OCI-LY1 (cell line): ENCODE results near the gene SORD.

ENCODE experiments used
- H2AFZ ChIP-seq: fragments of 200-600 bp; sonication (generic), shearing (Covaris generic); 2 replicates; pipeline ENCODE4 v1.6.0; 2014; ENCODE audit warnings: antibody characterized with exemption, mild to moderate bottlenecking, low read length
- H3F3A ChIP-seq: fragments of 200-600 bp; sonication (generic), shearing (Covaris generic); 2 replicates; pipeline ENCODE4 v1.6.0; 2014; ENCODE audit warnings: mild to moderate bottlenecking, antibody characterized with exemption, low read length, moderate library complexity; ENCODE audit not compliant: insufficient read depth
- H3K27ac ChIP-seq: fragments of 200-600 bp; sonication (generic); 2 replicates; pipeline ENCODE4 v1.5.1; 2014; ENCODE audit warnings: low read length, mixed run types, mild to moderate bottlenecking, low read depth; ENCODE audit not compliant: poor library complexity, severe bottlenecking
- H3K27me3 ChIP-seq: fragments of 200-600 bp; sonication (generic); 2 replicates; pipeline ENCODE4 v1.6.0; 2014; ENCODE audit warnings: antibody characterized with exemption, mild to moderate bottlenecking, low read length, moderate library complexity; ENCODE audit not compliant: insufficient read depth
- H3K36me3 ChIP-seq: fragments of 200-600 bp; sonication (generic); 2 replicates; pipeline ENCODE4 v1.6.1; 2014; ENCODE audit warnings: mild to moderate bottlenecking, antibody characterized with exemption, low read length, moderate library complexity, mixed read lengths; ENCODE audit not compliant: insufficient read depth
- H3K4me1 ChIP-seq: fragments of 200-600 bp; sonication (generic); 2 replicates; pipeline ENCODE4 v1.5.1; 2014; ENCODE audit warnings: mild to moderate bottlenecking, low read length, moderate library complexity; ENCODE audit not compliant: insufficient read depth, severe bottlenecking
- H3K4me2 ChIP-seq: fragments of 200-600 bp; sonication (generic), shearing (Covaris generic); 2 replicates; pipeline ENCODE4 v1.6.1; 2014; ENCODE audit warnings: low read length
- H3K4me3 ChIP-seq: fragments of 200-600 bp; sonication (generic); 2 replicates; pipeline ENCODE4 v1.5.1; 2014; ENCODE audit warnings: low read length, low read depth, mild to moderate bottlenecking, mixed read lengths; ENCODE audit not compliant: poor library complexity, severe bottlenecking
- H3K79me2 ChIP-seq: fragments of 200-600 bp; shearing (Covaris generic); 2 replicates; pipeline ENCODE4 v1.6.1; 2016; ENCODE audit warnings: mixed run types, low read length, mixed read lengths; ENCODE audit not compliant: insufficient read depth
- H3K9ac ChIP-seq: fragments of 200-600 bp; sonication (generic), shearing (Covaris generic); 2 replicates; pipeline ENCODE4 v1.6.1; 2014; ENCODE audit warnings: mild to moderate bottlenecking, low read length, mixed read lengths
- H3K9me2 ChIP-seq: fragments of 200-600 bp; sonication (generic), shearing (Covaris generic); 2 replicates; pipeline ENCODE4 v1.6.1; 2014; ENCODE audit warnings: low read depth, mild to moderate bottlenecking, low read length, mixed read lengths
- H3K9me3 ChIP-seq: fragments of 200-600 bp; shearing (Covaris generic); 2 replicates; pipeline ENCODE4 v1.6.1; 2014; ENCODE audit warnings: low read length, mixed read lengths
- H4K20me1 ChIP-seq: fragments of 200-600 bp; sonication (generic), shearing (Covaris generic); 2 replicates; pipeline ENCODE4 v1.6.0; 2016; ENCODE audit warnings: mild to moderate bottlenecking, low read length; ENCODE audit not compliant: insufficient read depth
- CTCF ChIP-seq: fragments of 200-600 bp; sonication (generic), shearing (Covaris generic); IDR thresholded peaks from 2 replicates; pipeline ENCODE4 v1.5.1; 2017; ENCODE audit warnings: mild to moderate bottlenecking, antibody characterized with exemption, low read length, moderate library complexity, mixed read lengths
- EZH2 ChIP-seq: fragments of 200-600 bp; sonication (generic), shearing (Covaris generic); IDR thresholded peaks from 2 replicates; pipeline ENCODE4 v1.8.0; 2017; ENCODE audit warnings: borderline replicate concordance, mixed run types, mild to moderate bottlenecking, antibody characterized with exemption, low read length, moderate library complexity, mixed read lengths

The SORD gene

DNA sequence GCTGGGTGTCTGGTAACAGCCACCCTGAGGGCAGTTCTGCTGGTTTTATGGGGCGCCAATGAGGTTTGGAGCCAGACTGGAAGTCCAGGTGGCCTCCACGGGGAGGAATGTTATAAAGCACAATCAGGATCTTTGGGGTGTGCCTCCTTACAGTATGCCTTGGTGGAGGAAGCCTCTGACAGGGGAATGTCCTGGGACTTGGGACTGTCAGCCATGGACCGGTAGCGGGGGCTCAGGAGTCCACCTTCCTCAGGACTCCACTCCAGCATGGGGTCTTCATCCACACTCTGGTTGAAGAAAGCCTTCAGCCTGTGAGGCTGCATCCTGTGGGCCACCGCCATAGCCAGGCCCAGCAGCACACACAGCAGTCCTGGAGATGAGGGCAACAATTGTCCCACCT, 96.0 kb downstream of the SORD start:
- H3K4me2 ChIP-seq: no peak overlapping the region
- H3K79me2 ChIP-seq: no peaks in the 10 kb centered on the region
- H3F3A ChIP-seq: no peaks in the 10 kb centered on the region
- H2AFZ ChIP-seq: no peak overlapping the region
- TF ChIP-seq EZH2 (no peak), CTCF (no peak)
- no peaks in the 10 kb centered on the region for H3K36me3 ChIP-seq
- no peak overlapping the region for H3K9ac ChIP-seq
- H3K9me2 ChIP-seq: no peaks in the 10 kb centered on the region
- H3K27me3 ChIP-seq: no peaks in the 10 kb centered on the region
- no peak overlapping the region for H3K27ac ChIP-seq
- no peak overlapping the region for H3K4me3 ChIP-seq
- no peaks in the 10 kb centered on the region for H3K9me3 ChIP-seq
- H4K20me1 ChIP-seq: no peaks in the 10 kb centered on the region
- peaks cover 10% of the 10 kb centered on the region for H3K4me1 ChIP-seq

DNA sequence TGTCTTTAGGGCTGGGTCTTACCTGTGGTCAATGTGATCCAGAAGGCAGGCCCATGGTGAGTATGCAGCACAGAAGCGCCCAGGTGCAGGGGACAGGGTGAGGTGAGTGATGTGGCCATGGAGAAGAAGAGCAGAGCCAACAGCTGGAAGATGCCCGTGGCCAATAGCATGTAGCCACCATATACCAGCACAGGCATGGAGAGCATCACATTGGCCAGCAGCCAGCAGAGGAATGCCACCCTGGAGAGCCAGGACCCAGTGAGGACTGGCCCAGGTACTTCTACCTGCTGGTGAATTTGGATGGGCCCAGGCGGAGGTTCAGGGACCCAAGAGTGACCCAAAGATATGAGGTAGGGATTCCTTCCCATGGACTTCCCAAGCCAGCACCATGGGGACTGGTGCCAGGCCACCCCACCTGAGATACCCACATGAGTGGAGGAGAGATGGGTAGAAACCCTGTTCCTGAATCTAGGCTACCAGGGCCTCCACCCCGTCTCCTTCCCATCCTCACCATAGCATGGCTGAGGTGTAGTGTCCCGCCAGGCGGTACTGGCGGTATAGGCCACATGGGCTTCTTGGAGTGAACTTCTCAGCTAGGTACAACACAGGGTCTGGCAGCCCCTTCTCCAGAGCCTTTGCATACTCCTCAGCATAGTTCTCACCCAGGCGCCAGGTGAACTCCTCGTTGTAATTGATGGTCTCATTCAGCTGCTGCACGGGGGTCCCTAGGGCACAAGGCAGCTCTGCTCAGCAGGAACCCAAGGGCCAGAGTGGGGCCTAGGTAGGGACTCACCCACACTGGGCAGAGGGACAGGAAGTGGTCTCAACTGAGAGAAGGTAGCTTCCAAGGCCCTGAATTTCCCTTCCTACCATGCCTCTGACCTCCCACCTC, 97.3 kb downstream of the SORD start:
- Histone ChIP-seq H3K9ac (no peak overlapping the region), H3K4me2 (no peak overlapping the region), H2AFZ (no peak overlapping the region), H3K4me3 (no peak overlapping the region), H4K20me1 (no peaks in the 10 kb centered on the region), H3F3A (no peaks in the 10 kb centered on the region), H3K4me1 (no peaks in the 10 kb centered on the region), H3K9me2 (no peaks in the 10 kb centered on the region), H3K9me3 (no peaks in the 10 kb centered on the region), H3K27ac (no peak overlapping the region), H3K27me3 (no peaks in the 10 kb centered on the region), H3K36me3 (no peaks in the 10 kb centered on the region), H3K79me2 (no peaks in the 10 kb centered on the region)
- no peak for TF ChIP-seq CTCF
- no peak for TF ChIP-seq EZH2

GRCh38 chr15:45121020-45121419, 98.0 kb downstream of the SORD start:
- H3K27ac ChIP-seq: no peak overlapping the region
- TF ChIP-seq CTCF: no peak
- no peak for TF ChIP-seq EZH2
- H3K79me2 ChIP-seq: no peaks in the 10 kb centered on the region
- H3K4me3 ChIP-seq: no peak overlapping the region
- no peaks in the 10 kb centered on the region for H3F3A ChIP-seq
- H3K9ac ChIP-seq: no peak overlapping the region
- no peaks in the 10 kb centered on the region for H3K36me3 ChIP-seq
- no peaks in the 10 kb centered on the region for H3K4me1 ChIP-seq
- no peaks in the 10 kb centered on the region for H4K20me1 ChIP-seq
- no peaks in the 10 kb centered on the region for H3K27me3 ChIP-seq
- no peak overlapping the region for H2AFZ ChIP-seq
- no peak overlapping the region for H3K4me2 ChIP-seq
- no peaks in the 10 kb centered on the region for H3K9me3 ChIP-seq
- H3K9me2 ChIP-seq: no peaks in the 10 kb centered on the region
